GM12873 (cell line): Measurements from ENCODE around the gene BPI.

Experiments
- TF ChIP-seq, protein P1 (sequence below): IDR thresholded peaks from 2 replicates; pipeline ENCODE4 v1.5.1; 2012; ENCODE audit warnings: low read depth, mild to moderate bottlenecking, moderate library complexity, low read length, control low read depth; ENCODE audit not compliant: insufficient read depth; ENCODE audit errors: missing control alignments

Gene BPI

DNA sequence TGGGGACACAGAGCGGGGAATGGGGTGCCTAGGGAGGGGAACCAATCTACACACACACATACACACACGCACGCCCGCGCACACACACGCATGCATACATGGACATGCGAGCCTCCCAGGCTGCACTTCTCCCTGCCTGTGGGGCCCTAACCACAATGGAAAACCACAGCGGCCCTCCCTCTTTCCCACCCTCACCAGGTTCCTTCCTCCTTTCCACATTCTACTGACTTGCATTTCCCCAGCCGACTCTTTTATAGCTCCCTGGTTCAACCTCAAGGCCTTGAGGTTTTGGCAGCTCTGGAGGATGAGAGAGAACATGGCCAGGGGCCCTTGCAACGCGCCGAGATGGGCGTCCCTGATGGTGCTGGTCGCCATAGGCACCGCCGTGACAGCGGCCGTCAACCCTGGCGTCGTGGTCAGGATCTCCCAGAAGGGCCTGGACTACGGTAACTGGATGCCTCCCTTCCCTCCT is at the start of gene BPI:
Gene BPI (plus strand): TSS at position 249 of the 472 bp plus-strand sequence. CDS start 68 bp downstream, at position 317.
- TF ChIP-seq, protein P1, sequence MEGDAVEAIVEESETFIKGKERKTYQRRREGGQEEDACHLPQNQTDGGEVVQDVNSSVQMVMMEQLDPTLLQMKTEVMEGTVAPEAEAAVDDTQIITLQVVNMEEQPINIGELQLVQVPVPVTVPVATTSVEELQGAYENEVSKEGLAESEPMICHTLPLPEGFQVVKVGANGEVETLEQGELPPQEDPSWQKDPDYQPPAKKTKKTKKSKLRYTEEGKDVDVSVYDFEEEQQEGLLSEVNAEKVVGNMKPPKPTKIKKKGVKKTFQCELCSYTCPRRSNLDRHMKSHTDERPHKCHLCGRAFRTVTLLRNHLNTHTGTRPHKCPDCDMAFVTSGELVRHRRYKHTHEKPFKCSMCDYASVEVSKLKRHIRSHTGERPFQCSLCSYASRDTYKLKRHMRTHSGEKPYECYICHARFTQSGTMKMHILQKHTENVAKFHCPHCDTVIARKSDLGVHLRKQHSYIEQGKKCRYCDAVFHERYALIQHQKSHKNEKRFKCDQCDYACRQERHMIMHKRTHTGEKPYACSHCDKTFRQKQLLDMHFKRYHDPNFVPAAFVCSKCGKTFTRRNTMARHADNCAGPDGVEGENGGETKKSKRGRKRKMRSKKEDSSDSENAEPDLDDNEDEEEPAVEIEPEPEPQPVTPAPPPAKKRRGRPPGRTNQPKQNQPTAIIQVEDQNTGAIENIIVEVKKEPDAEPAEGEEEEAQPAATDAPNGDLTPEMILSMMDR, result no peak

DNA sequence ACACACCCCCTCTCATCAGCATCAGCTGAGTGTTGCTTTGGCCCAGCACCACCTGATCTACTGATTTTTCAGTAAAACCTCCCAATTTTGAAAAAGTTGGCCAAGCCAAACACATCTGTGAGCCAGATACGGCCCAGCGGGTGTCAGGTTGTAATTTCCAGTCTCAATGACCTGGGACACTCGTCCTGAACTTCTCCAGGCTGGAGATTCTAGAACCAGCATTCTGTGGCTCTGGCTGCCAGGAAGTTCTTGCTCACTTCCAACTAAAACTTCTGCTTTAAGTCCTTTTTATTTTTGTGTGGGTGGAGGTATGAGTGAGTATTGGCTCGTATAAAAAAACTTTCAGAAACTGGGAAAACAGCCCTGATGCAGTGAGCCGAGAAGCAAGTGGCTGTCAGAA is 48.6 kb upstream of the BPI start:
- TF ChIP-seq, protein P1, result no peak

DNA sequence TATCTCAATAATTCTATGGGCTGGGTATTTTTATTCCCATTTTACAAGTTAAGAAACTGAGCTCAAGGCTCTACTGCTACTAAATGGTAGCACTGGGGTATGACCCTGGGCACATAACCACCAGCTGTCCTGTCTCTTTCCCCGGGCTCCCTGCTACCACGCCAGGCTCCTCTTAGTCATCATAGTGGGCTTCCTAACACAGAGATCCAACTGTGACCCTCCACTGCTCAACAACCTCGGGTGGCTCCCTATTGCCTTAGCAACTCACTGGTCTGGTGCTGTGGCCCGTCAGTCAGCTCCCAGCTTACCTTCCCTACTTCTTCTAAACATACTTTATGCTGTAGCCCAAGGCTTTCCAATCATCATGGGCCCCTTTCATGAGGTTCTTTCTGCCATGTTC is 47.9 kb upstream of the BPI start:
- TF ChIP-seq, protein P1, result no peak

DNA sequence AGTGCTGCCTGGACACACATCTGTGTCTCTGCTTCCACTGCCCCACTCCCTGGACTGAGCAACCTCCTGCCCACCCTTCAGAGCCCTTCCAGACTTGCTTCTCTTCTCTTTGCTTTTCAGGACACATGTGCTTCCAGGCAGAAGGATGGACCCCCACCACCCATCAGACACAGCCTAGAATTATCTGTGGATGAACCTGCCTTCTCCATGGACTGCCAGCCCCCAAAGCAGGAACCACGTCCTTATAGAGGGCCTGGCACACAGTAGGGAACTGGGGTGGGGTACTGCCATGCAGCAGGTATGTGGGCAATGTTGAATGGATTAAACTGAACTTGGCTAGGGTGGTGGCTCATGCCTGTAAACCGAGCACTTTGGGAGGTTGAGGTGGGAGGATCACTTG is 47.0 kb upstream of the BPI start:
- TF ChIP-seq, protein P1, result no peak

DNA sequence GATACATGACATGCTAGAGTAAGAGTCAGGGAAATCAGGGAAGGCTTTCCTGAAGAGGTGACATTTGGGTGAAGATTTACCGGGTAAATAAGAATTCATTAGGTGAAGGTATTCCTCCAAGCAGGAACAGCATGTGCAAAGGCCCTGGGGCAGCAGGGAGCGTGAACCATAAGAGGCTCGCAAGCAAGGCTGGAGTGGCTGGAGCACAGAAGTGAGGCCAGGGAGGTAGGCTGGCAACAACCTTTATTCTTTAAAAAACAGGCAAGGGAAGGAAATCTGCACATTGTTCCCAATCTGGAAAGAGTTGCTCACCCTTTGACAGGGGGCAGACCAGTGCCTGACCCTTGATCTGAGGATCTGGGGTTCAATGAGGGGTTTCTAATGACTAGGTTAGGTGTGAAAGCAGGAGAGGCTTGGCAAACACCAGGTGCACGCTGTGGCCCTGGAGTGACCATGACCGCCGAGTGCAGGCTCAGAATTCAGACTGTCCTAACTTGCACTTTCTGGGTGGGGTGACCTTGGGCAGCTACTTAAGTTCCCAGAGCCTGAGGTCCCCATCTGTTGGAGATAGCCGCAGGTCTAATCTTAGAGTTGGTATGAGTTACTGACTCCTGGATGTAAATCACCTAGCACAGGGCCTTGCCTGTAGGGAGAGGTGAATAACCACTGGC is 45.3 kb upstream of the BPI start:
- TF ChIP-seq, protein P1, result no peak

DNA sequence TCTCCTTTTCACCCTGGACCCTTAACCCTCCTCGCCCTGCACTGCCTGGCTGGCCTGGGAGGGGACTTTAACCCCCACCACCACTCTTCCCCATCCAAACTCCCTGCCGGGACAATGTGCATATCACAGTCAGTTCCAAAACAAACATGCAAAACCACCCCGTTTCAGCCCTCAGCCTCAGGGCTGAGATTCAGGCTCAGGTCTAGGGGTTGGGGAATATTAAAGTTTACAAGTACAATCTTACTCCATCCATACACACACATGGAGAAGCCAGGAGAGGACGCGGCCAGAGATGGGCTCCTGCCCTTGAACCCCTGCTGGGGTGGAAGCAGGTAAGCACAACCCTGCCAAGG is 44.0 kb upstream of the BPI start:
- TF ChIP-seq, protein P1, result no peak

DNA sequence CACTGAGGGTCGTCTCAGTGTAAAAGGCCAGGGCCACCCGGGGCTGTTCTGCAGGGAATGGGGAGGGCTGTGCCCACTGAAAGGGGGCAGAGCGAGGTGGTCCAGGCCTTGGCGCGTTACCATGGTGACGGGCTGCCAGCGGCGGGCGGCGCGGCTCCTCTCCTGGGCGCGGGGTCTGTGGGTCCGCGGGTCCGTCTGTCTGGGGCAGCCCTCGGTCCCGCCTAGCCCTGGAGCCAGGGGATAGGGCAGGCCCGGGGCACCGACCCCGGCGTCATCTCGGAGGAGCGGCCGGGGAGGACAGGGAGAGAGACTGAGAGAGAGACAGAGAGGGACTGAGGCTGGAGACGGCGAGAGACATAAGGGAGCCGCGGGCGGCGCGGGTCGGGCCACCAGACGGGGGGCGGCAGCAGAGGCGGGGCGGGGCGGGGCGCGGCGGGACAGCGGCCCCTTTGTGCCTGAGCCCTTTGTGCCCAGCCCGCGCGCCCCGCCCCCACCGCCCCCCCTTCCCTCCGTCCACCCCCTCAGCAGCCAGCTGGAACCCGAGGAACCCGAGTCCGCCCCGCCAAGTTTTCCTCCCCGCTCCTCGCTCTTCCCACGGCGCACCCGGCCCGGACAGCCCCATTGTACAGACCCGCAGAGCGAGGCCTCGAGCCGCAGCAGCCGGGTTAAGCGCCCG is 43.4 kb upstream of the BPI start, which contains the start of gene KIAA1755:
Gene KIAA1755 (minus strand): TSS at position 358 of the 676 bp plus-strand sequence. CDS start 235 bp downstream, at position 123.
- TF ChIP-seq, protein P1, result no peak
